IPS-NIHi7 (cell line): Measurements from ENCODE around the gene GRIFIN.
"Not testable (repeated sequence)": the region's sequence is repeated elsewhere in the genome, so short reads cannot be mapped to it uniquely, and the experiment has no call there.

Experiments
- DNase-seq: peaks from one replicate; pipeline ENCODE4 v3.0.0; 2012; ENCODE audit warnings: mixed read lengths; ENCODE audit errors: extremely low spot score

Gene GRIFIN

DNA sequence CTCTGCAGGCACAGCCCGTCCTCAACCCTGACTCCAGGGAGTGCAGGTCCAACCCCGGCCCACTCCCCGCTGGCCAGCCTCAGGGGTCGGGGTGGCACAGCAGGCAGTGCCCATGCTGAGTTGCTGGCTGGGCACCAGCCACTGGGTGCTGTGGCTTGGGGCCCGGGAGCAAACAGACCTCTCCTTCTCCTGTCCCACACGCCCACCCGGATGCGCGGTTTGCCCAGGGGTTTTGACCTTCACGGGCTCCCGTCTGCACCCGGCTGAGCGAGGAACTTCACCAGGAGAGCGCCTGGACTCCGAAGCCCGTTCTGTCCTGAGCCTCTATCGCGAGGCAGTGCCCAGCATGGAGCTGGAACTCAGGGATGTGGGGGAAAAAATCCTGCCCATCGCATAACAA lies 2.6 kb upstream of the GRIFIN start:
- DNase-seq: no peak

DNA sequence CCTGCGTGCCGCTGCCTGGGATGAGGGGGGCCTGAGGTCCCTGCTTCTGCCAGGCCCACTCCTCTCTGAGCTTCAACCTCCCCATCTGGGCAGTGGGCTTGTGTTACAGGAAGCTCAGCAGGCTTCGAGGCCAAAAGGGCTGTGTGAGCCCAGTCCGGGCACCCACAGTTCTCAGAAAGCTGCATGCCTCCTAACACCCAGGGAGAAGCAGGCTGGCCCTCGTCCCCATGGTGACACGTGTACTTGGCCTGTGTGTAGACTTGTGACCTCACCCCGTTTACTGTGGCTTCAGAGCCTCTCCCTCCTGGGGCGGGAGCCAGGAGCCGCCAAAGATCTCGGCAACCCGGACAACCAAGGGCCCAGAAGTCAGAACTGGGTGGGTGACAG lies 2.2 kb upstream of the GRIFIN start:
- no peak for DNase-seq

DNA sequence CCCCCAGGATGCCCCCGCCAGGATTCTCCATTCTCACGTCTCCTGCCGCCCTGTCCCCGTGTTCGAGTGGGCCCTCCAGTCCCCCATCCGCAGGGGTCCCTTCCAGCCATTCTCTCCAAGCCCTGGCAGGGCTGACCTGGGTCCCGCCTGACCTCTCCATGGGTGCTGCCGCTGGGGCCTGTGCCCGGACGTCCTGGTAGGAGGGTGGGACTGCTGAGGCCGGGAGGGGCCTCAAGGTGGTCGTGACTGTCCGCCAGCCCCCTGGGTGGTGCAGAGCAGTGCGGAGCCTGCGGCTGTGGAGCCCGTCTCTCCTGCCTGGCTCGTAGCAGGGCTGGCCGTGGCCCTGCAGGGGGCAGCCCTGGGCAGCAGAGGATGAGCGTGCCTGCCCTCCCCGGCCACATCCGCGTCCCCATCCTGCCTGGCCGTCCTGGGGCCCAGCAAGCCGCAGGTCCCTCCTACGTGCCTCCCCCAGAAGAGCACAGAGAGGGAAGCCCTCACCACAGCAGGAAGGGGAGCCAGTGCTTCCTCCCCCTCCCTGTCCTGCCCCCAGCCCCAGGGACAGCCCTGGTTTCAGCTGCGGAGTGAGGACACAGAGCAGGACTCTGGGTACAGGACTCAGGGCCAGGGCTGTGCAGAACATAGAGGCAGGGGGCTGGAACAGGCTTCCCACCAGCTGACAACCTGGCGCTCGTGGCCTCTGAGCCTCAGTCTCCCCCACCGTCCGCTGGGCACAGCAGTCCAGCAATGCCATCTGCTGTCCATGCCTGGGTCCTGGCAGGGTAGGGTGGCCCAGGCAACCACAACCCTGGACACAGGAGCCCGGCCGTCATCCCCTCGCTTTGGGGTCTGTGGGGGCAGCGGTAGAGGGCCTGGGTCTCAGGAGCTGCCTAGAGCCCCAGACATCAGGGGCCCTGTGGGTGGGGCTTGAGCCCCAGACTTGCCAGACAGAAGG lies 1.5 kb upstream of the GRIFIN start:
- DNase-seq: peak; percentile 96

DNA sequence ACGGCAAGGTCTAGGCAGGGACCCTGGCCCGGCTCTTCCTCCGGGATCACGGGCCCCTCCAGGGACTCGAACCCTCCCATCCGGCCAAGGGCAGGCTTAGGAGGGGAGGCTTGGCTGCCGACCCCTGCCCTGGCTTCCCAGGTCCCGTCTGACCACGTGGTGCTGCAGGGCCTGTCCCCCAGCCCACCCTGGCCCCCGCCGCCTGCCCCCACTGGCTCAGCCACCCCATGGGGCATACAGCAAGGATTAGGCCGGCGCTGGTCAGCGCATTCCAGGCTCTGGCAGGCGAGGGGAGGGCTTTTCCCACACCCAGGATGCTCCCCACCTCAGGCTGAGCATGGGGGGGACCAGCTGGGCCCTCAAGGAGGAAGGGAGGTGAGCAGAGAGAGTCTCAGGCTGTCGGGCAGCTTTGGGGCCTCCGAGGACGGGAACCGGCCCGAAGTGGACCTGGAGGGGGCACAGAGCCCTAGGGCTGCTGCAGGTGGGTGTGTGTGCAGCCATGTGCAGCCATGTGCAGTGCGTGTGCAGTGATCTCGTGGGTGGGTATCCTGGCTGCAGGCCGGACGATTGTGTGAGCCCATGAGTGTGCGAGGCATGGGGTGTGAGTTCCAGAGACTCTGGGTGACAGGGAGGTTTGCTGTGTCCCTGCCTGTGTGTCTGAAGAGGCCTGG lies 713 bp upstream of the GRIFIN start:
- DNase-seq: no peak

DNA sequence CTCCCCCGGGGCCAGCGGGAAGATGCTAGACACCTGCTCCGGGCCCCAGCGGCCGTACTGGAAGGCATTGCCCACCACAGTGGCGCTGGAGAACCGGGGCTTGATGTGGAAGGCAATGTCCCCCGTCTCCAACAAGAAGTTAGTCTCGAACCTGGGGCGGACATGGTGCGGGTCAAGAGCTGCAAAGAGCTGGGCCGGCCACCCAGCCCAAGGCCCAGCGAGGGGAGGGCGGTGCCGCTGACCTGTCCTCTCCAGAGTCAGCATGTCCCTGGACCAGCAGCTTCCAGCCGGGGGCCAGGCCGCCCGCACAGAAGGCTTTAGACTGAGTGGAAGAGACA lies 551 bp downstream of the GRIFIN start:
- DNase-seq: no peak

DNA sequence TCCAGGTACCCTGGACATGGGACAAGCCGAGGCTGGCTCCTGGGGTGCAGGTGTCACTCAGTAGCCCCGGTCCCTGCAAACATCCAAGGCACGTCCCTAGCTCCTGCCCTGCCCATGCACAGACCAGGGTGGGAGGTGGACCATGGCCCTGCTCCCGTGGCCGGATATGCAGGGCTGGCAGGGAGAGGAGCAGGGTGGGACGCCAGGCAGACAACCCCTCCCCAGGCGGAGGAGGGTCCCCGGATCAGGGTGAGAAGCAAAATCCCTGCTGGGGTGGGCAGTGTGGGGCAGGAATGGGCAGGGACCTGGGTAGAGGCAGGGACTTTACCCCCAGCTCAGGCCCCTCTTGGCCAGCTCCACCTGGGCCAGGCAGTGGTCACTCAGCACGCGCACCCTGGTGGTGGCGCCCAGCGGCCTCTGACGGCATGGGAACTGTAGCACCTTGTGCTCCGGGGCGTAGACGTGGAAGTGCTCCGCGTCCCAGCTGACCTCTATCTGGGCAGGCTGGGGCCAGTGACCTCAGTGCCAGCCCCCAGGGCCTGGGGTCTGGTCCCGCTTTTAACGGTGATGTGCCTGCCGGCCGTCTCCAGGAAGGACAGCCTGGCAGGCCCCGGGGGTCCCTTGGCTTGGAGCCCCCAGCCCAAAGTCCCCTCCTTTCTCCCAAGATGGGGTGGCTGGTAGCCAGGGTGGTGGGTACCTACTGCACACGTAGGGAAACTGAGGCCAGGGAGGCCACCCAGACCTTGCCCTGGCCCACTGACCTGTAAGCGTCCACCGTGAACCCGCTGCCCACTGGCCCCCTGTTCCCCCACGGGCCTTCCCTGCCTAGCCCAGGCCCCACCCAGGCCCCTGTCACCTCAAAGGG lies 1.2 kb downstream of the GRIFIN start:
- no peak for DNase-seq

DNA sequence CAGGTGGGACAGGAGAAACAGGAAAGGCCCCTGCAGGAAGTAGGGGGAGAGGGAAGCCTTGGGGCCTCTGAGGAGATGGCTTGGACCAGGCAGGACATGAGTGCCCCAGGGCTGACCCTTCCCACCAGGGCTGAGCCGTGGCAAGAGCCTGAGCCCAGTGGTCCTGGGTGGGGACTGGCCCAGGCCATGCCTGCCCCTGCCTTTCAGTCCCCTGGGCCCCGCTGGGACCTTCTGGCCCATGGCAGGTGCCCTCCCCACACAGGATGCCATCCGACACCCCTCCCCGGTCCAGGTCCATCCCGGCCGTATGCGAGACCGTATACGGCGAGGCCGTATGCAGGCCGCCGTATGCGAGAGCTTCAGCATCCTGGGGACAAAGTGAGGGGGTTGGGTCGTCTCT lies 2.0 kb downstream of the GRIFIN start:
- DNase-seq: no peak

DNA sequence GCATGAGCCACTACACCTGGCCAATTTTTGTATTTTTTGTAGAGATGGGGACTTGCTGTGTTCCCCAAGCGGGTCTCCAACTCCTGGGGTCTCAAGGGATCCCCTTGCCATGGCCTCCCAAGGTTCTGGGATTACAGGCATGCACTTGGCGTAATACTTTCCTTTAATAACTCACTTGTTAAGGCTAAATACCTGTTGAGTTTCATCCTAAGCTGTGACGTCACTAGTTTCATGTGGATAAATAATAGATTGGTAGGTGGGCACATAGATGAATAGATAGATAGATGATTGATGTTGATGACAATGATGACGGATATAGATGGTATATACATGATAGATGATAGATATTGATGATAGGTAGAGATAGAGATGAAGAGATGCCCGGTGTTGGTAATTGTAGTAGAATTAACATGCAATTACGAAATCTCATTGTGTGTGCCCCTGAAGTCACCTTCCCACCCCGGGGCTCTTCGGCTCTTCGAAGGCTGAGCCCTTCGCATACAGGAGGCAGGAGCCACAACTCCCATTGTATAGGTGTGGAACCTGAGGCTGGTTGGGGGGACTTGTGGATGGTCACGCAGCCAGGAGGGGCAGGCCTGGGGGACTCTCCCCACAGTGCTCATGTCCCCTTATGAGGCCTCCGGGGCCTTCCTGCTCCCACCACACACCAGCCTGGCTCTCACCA lies 2.6 kb downstream of the GRIFIN start:
- no peak for DNase-seq

DNA sequence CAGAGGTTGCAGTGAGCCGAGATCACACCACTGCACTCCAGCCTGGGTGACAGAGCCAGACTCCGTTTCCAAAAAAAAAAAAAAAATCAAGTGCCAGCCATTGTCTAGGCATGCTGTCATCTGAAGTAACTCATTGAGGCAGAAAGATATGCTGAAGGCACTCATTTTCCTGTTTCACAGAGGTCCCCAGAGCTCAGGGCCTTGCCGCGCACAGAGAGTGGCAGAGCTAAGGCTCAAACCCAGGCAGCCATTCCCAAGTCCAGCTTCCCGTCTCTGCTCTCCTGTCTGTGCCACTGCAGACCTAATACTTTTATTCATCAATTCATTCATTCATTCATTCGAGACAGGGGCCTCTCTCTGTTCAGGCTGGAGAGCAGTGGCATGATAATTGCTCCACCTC lies 3.5 kb downstream of the GRIFIN start:
- DNase-seq: no peak

DNA sequence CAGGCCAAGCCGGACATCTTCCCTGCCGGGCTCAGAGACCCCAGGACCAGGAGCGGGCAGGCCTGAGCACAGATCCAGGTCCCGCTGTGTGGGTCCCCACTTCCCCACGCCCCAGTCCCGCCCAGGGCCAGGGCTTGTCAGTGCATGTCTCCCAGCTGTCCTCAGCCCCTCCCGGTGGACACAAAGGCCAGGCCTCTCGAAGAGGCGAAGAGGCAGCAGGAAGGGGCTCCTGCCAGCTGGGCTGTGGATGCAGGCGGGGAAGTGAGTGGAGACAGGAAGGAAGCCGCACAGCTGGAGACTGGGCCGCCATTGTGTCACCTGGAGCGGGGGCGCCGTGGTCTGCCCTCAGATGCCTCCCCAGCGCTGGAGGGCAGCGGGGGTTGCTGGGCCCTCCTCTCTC lies 4.8 kb downstream of the GRIFIN start:
- peak; percentile 69 for DNase-seq

DNA sequence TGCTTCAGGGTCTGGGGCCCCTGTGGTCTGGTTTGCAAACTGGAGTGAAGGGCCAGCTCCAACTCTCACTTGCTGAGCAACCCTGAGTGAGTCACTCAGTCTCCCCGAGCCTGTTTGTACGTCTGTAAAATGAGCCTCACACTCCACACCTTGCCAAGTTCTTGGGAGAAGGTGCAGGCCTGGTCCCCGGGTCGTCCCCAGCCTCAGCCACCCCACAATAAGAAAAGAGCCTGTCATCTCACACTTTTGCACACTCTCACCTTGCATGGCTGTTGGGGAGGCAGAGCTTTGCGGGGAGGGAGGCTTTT lies 5.2 kb downstream of the GRIFIN start:
- no peak for DNase-seq

DNA sequence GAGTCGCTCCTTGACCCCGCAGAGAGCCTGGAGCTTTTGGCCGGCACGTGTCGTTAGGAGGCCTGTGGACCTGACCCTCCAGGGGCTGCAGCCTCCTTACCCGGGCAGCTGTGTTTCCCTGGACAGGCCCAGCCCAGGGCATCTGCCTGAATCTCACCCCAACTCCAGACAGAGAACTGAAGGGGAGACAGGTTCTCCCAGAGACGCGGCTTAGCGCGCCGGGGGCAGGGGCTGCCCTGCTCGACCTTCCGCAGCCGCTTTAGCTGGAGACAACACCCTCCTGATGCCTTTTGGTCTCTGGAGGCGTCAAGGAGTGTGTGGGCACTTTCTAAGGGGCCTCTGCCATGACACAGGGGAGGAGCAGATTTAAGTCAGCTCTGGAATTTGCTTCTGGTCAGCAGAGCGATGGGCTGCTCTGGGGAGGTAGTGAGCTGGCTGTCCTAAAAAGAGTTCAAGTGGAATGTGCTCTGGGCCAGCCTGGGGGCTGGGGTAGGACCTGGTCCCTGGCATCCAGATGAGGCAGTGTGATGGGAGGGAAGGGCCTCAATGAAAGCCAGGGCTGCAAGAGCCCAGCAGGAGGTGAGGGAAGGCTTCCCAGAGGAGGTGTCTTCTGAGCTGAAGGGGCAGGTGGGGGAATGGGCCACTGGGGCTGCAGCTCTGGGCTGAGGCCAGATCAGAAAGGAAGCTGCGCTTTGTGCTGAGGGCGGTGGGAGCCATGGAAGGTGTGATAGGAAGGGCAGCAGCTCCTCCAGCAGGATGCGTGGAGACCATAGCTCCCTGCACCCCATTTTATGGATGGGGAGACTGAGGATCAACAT lies 5.8 kb downstream of the GRIFIN start:
- DNase-seq: no peak

DNA sequence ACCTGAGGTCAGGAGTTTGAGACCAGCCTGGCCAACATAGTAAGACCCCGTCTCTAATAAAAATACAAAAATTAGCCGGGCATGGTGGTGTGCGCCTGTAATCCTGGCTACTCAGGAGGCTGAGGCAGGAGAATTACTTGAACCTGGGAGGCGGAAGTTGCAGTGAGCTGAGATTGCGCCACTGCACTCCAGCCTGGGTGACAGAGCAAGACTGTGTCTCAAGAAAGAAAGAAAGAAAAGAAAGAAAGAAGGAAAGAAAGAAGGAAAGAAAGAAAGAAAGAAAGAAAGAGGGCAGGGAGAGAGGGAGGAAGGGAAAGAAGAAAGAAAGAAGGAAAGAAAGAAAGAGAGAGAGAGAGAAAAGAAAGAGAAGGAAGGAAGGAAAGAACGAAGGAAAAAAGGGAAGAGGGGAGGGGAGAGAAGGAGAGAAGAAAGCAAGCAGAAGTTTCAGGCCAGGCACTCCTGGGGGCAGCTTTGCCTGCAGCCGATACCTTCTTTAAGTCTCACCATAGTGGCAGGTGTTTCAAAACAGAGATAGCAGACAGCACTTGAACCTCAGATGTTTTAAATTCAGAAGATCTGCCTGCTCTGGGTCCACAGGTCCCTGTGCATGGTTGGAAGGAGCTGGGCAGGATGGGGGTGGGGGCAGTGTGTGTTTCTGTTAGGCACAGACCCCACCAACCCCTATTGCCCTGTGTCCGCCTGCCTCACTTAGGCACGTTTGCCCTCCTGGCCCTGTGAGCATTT lies 6.6 kb downstream of the GRIFIN start:
- DNase-seq: not testable (repeated sequence)

DNA sequence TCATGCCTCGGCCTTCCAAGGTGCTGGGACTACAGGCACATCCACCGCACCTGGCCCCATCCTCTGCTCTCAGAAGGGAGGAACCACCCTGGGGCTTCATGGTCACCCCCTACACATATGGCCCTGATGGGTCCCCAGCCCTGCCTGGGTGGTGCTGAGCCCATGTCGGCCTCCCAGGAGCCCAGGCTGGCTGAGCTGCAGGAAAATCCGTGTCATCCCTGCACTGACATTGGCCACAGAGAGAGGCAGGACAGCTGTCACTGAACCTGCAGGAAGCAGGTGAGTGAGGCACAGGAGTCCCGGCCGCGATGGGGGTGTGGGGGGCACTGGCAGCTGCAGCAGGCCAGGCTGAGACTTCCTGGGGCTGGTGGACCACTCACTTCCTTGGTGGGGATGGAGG lies 8.0 kb downstream of the GRIFIN start:
- no peak for DNase-seq

DNA sequence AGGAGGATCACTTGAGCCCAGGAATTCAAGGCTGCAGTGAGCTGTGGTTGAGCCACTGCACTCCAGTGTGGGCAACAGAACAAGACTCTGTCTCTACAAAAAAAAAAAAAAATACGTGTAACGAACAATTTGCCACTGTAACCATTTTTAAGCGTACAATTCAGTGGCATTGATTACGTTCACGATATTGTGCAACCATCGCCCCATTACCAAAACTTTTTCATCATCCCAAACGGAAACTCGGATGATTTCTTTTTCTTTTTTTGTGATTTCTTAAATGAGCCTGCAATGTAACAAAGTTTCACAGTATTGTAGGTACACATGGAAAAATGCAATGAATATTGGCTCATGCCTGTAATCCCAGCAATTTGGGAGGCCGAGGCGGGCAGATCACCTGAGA lies 9.5 kb downstream of the GRIFIN start:
- no peak for DNase-seq

DNA sequence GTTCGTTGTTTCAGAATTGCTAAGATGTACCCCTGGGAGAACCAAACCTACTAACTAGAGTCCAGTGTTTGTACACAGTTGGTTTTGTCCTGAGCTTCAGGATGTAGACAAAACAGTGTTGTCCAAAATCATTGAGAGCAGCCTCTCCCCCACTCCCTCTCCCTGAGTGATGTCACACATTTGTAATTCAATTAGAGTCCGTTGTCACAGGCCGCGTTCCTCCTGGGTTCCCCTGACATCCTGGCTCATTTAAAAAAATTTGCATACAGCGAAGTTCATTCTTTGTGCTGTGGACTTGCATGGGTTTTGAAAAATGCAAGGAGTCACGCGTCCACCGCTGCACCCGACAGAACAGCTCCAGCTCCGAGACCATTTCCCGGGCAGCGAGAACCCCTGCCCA lies 10.3 kb downstream of the GRIFIN start:
- DNase-seq: no peak

DNA sequence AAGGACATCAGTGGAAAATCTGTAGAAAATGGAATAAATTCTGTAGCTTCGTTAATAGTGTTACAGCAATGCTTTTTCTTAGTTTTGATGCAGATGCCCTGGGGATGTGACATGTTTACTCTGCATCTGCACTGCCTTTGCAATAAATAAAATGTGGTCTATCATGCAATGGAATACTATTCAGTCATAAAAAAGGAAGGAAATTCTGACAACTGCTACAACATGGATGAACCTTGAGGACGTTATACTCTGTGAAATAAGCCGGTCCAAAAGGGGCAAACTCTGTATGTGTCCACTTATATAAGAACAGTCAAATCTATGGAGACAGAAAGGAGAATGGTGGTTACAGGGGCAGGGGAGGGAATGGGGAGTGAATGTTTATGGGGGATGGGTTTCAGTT lies 13.5 kb downstream of the GRIFIN start:
- DNase-seq: no peak

DNA sequence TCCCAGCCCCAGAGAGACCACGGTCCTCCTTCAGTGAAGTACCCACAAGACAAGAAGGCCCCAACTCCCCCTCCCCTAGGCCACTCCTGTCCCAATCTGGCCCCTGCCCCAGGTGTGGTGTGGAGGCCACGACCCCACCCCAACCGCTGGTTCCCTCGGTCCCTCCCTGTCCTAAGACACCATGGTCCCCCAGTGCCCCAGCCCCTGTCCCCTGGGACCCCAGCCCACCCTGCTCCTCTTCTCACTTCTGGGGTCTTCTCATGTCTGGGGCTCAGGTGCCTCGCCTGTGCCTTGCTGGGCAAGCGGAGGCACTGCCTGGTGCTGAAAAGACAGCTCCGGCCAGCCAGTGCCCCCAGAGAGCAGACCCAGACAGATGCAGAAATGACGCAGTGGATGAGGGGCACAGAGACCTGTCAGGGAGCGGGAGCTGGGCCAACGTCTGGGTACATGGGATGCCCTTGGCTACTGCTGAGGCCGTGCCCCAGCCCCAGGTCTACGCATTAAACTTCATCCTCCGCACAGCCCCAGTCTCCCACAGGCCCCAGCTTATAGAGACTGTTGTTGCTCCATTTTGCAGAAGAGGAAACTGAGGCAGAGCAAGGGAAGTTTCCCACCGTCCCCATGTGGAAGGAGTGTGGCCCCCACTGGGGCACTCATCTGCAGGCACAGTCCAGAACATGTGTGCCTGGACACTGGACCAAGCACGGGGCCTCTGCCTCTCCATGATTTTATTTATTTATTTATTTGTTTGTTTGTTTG lies 14.8 kb downstream of the GRIFIN start:
- DNase-seq: peak; percentile 58

DNA sequence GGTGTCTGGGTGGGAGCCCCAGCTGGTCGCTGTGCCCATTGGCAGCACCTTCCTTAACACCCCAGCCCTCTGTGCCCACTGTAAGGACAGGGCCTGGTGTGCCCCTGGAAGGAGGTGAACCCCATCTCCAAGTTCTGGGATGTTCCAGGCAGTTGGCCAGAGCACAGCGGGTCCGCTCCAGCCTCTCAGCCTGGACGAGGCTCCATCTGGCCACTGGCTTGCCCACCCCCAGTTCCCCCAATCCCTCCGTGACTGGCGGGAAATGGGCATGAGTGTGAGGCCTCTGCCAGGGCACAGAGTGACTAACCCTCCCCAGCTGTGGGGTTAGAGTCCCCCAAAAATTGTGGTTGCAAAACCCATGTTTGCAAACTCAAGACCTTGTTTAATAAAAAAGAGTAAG lies 15.6 kb downstream of the GRIFIN start:
- no peak for DNase-seq

DNA sequence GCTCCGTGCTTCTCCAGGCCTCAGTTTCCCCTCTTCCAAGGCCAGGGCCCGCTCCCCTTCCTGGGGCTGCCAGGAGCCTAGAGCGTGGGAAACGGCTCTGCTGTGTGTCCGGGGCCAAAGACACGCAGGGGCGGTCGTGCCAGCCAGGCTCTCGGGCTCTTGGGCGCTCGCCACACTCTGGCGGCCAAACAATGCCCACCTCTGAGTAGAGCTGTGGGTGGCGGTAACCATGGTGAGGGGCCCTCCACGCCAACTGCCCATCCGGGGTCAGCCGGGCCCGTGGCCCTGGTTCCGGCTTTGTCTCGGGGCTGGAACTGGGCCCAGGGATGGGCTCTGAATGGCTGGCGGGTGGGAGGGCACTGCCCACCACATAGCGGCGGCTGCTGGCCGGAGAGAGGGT lies 16.0 kb downstream of the GRIFIN start:
- no peak for DNase-seq
